HEK293 (cell line): ENCODE results near the gene TAP2.

ENCODE experiments used
- CTCF ChIA-PET: fragments of 350-600 bp; formaldehyde crosslinking; extraction: SDS; loops from one replicate; lab custom pipeline; 2021; ENCODE audit warnings: antibody characterized with exemption; lab: Yijun Ruan, JAX
- POLR2A ChIA-PET: fragments of 300-600 bp; formaldehyde crosslinking; extraction: SDS; loops from one replicate; lab custom pipeline; 2020; ENCODE audit warnings: antibody characterized with exemption, inconsistent platforms; lab: Yijun Ruan, JAX
- H3K27ac ChIP-seq: fragments of 200-500 bp; sonication (Bioruptor generic); 2 replicates; pipeline ENCODE4 v1.5.1; 2014; ENCODE audit warnings: low read depth, low read length, control low read depth, inconsistent platforms; ENCODE audit errors: extremely low read depth
- H3K36me3 ChIP-seq, 2 experiments: fragments of 200-500 bp in 1 of 2; sonication (Bioruptor generic) in 1 of 2; 1 replicate in 1 of 2; 2 replicates in 1 of 2; pipeline ENCODE4 v1.5.1; 2014 to 2017; ENCODE audit warnings: inconsistent platforms in 2 of 2, low read length in 2 of 2; ENCODE audit not compliant: control insufficient read depth in 2 of 2, insufficient read depth in 1 of 2
- H3K4me1 ChIP-seq: fragments of 200-500 bp; sonication (Bioruptor generic); 2 replicates; pipeline ENCODE4 v1.5.1; 2014; ENCODE audit warnings: mild to moderate bottlenecking, low read length, inconsistent platforms; ENCODE audit not compliant: control insufficient read depth, insufficient read depth
- H3K4me3 ChIP-seq: 2 replicates; pipeline ENCODE4 v1.5.1; 2011; ENCODE audit warnings: low read depth, mild to moderate bottlenecking, control low read depth, low read length, moderate library complexity
- H3K9me3 ChIP-seq: fragments of 200-500 bp; sonication (Bioruptor generic); 2 replicates; pipeline ENCODE4 v1.5.1; 2014; ENCODE audit warnings: low read depth, low read length, inconsistent platforms; ENCODE audit not compliant: control insufficient read depth, insufficient read depth
- BCL11A ChIP-seq: fragments of 450-650 bp; formaldehyde crosslinking; IDR thresholded peaks from 2 replicates; pipeline ENCODE4 v1.5.1; 2016; ENCODE audit warnings: low read depth, missing biosample characterization, missing genetic modification characterization
- KLF9 ChIP-seq: fragments of 450-650 bp; formaldehyde crosslinking; IDR thresholded peaks from 2 replicates; pipeline ENCODE4 v1.5.1; 2016; ENCODE audit warnings: missing biosample characterization, missing genetic modification characterization, low read depth
- SP2 ChIP-seq: fragments of 450-650 bp; formaldehyde crosslinking; IDR thresholded peaks from 2 replicates; pipeline ENCODE4 v1.5.1; 2016; ENCODE audit warnings: missing biosample characterization, missing genetic modification characterization
- ZBTB17 ChIP-seq: fragments of 450-650 bp; formaldehyde crosslinking; IDR thresholded peaks from 2 replicates; pipeline ENCODE4 v1.5.1; 2016; ENCODE audit warnings: missing biosample characterization, missing genetic modification characterization
- ZIC2 ChIP-seq: fragments of 450-650 bp; formaldehyde crosslinking; IDR thresholded peaks from 2 replicates; pipeline ENCODE4 v1.5.1; 2016; ENCODE audit warnings: missing biosample characterization, missing genetic modification characterization
- ZNF19 ChIP-seq: fragments of 450-650 bp; formaldehyde crosslinking; IDR thresholded peaks from 2 replicates; pipeline ENCODE4; 2016; ENCODE audit warnings: missing biosample characterization, missing genetic modification characterization, low read depth
- ZNF23 ChIP-seq: fragments of 450-650 bp; formaldehyde crosslinking; IDR thresholded peaks from 2 replicates; pipeline ENCODE4 v1.5.1; 2016; ENCODE audit warnings: missing biosample characterization, missing genetic modification characterization, borderline replicate concordance
- ZNF292 ChIP-seq: fragments of 450-650 bp; formaldehyde crosslinking; IDR thresholded peaks from 2 replicates; pipeline ENCODE4 v1.5.1; 2016; ENCODE audit warnings: low read depth, missing biosample characterization, missing genetic modification characterization, borderline replicate concordance
- ZNF302 ChIP-seq: fragments of 450-650 bp; formaldehyde crosslinking; IDR thresholded peaks from 2 replicates; pipeline ENCODE4 v1.5.1; 2016; ENCODE audit warnings: missing biosample characterization, missing genetic modification characterization, low read depth
- ZNF488 ChIP-seq: fragments of 450-650 bp; formaldehyde crosslinking; IDR thresholded peaks from 2 replicates; pipeline ENCODE4 v1.5.1; 2016; ENCODE audit warnings: missing biosample characterization, missing genetic modification characterization
- ZNF501 ChIP-seq: fragments of 450-650 bp; formaldehyde crosslinking; IDR thresholded peaks from 2 replicates; pipeline ENCODE4 v1.5.1; 2016; ENCODE audit warnings: missing biosample characterization, missing genetic modification characterization
- ZNF513 ChIP-seq: fragments of 450-650 bp; IDR thresholded peaks from 2 replicates; pipeline ENCODE4 v1.5.1; 2018; ENCODE audit warnings: missing biosample characterization, missing genetic modification characterization
- ZNF561 ChIP-seq: fragments of 450-650 bp; IDR thresholded peaks from 2 replicates; pipeline ENCODE4 v1.5.1; 2018; ENCODE audit warnings: missing biosample characterization, missing genetic modification characterization, borderline replicate concordance
- ZNF76 ChIP-seq: fragments of 450-650 bp; formaldehyde crosslinking; IDR thresholded peaks from 2 replicates; pipeline ENCODE4; 2016; ENCODE audit warnings: low read depth, missing biosample characterization, missing genetic modification characterization, borderline replicate concordance
- ZNF777 ChIP-seq: fragments of 450-650 bp; formaldehyde crosslinking; IDR thresholded peaks from 2 replicates; pipeline ENCODE4 v1.5.1; 2017; ENCODE audit warnings: missing biosample characterization, missing genetic modification characterization, borderline replicate concordance
- ZNF792 ChIP-seq: fragments of 450-650 bp; formaldehyde crosslinking; IDR thresholded peaks from 2 replicates; pipeline ENCODE4 v1.5.1; 2016; ENCODE audit warnings: missing biosample characterization, missing genetic modification characterization
- TF ChIP-seq, protein P1 (sequence below): fragments of 450-650 bp; formaldehyde crosslinking; IDR thresholded peaks from 2 replicates; pipeline ENCODE4 v1.5.1; 2016; ENCODE audit warnings: missing biosample characterization, missing genetic modification characterization
- TF ChIP-seq, protein P2 (sequence below): fragments of 450-650 bp; formaldehyde crosslinking; IDR thresholded peaks from 2 replicates; pipeline ENCODE4 v1.5.1; 2016; ENCODE audit warnings: missing biosample characterization, missing genetic modification characterization
- TF ChIP-seq, protein P3 (sequence below): fragments of 450-650 bp; formaldehyde crosslinking; IDR thresholded peaks from 2 replicates; pipeline ENCODE4 v1.5.1; 2016; ENCODE audit warnings: missing biosample characterization, missing genetic modification characterization

Gene TAP2

DNA sequence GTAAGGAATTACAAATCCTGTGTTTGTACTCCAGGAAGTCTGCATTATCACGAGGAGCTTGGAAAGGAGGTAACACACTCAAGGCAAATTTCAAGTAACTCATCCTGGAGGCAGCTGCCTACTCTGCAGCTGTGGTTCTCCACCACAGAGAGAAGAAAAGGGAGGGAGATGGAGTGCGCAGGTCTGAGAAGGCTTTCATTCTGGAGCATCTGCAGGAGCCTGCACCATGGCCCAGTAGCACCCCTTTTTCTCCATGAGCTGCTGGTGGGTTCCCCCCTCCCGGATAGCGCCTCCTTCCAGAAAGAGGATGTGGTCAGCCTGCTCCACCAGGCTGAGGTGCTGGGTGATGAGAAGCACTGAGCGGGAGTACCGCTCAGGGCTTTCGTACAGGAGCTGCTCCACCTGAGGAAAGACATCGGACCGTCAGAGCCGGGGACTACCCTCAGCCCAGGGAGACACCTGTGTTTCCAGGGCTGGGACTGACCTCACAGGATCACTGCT is 6.9 kb upstream of the TAP2 start (continued):
- TF ChIP-seq ZNF513: no peak

GRCh38 chr6:32844839-32845383 is 6.4 kb upstream of the TAP2 start:
- H3K4me1 ChIP-seq: no peaks in the 10 kb centered on the region
- no peak overlapping the region for H3K4me3 ChIP-seq
- POLR2A ChIA-PET: interaction anchor here (1.1 to 2.3 kb wide), 5 partner anchors 9 to 127 kb away, joined by 3 to 20 read pairs (median 4); partner anchors contain the start of genes PSMB9 and TAP1
- CTCF ChIA-PET: interaction anchor here (0.7 to 4.2 kb wide), 10 partner anchors 12 to 782 kb away, joined by 3 to 46 read pairs (median 6); partner anchors contain the start of genes PSMB9 and TAP1
- H3K27ac ChIP-seq: no peak overlapping the region
- H3K9me3 ChIP-seq: no peaks in the 10 kb centered on the region
- peaks cover 6 to 38% of the 10 kb centered on the region in 2 experiments; a peak in 2 of 3 replicates for H3K36me3 ChIP-seq
- TF ChIP-seq ZNF76 (tag by site-specific recombination) (no peak), ZNF501 (tag by site-specific recombination) (no peak), ZIC2 (no peak), ZNF302 (tag by site-specific recombination) (no peak), ZNF488 (tag by site-specific recombination) (no peak), BCL11A (tag by site-specific recombination) (no peak)

- H3K27ac ChIP-seq: no peak within 1 kb of the TSS
- H3K9me3 ChIP-seq: no peaks in the 10 kb centered on the region
- CTCF ChIA-PET: interaction anchor here (0.6 to 4.2 kb wide), 7 partner anchors 12 to 781 kb away, joined by 3 to 46 read pairs (median 7); partner anchors contain the start of genes PSMB9 and TAP1
- peak within 1 kb of the TSS; percentile 31 for H3K4me3 ChIP-seq
- peaks cover 6 to 35% of the 10 kb centered on the region in 2 experiments; a peak in 2 of 3 replicates for H3K36me3 ChIP-seq
- POLR2A ChIA-PET: interaction anchor here (1.1 to 2.3 kb wide), 5 partner anchors 9 to 128 kb away, joined by 3 to 20 read pairs (median 4); partner anchors contain the start of genes PSMB9 and TAP1
- no peaks in the 10 kb centered on the region for H3K4me1 ChIP-seq
- TF ChIP-seq, protein P1, sequence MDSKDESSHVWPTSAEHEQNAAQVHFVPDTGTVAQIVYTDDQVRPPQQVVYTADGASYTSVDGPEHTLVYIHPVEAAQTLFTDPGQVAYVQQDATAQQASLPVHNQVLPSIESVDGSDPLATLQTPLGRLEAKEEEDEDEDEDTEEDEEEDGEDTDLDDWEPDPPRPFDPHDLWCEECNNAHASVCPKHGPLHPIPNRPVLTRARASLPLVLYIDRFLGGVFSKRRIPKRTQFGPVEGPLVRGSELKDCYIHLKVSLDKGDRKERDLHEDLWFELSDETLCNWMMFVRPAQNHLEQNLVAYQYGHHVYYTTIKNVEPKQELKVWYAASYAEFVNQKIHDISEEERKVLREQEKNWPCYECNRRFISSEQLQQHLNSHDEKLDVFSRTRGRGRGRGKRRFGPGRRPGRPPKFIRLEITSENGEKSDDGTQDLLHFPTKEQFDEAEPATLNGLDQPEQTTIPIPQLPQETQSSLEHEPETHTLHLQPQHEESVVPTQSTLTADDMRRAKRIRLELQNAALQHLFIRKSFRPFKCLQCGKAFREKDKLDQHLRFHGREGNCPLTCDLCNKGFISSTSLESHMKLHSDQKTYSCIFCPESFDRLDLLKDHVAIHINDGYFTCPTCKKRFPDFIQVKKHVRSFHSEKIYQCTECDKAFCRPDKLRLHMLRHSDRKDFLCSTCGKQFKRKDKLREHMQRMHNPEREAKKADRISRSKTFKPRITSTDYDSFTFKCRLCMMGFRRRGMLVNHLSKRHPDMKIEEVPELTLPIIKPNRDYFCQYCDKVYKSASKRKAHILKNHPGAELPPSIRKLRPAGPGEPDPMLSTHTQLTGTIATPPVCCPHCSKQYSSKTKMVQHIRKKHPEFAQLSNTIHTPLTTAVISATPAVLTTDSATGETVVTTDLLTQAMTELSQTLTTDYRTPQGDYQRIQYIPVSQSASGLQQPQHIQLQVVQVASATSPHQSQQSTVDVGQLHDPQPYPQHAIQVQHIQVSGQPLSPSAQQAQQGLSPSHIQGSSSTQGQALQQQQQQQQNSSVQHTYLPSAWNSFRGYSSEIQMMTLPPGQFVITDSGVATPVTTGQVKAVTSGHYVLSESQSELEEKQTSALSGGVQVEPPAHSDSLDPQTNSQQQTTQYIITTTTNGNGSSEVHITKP (tag by site-specific recombination): peak; percentile 65
- TF ChIP-seq ZNF292 (tag by site-specific recombination): no peak
- TF ChIP-seq, protein P2, sequence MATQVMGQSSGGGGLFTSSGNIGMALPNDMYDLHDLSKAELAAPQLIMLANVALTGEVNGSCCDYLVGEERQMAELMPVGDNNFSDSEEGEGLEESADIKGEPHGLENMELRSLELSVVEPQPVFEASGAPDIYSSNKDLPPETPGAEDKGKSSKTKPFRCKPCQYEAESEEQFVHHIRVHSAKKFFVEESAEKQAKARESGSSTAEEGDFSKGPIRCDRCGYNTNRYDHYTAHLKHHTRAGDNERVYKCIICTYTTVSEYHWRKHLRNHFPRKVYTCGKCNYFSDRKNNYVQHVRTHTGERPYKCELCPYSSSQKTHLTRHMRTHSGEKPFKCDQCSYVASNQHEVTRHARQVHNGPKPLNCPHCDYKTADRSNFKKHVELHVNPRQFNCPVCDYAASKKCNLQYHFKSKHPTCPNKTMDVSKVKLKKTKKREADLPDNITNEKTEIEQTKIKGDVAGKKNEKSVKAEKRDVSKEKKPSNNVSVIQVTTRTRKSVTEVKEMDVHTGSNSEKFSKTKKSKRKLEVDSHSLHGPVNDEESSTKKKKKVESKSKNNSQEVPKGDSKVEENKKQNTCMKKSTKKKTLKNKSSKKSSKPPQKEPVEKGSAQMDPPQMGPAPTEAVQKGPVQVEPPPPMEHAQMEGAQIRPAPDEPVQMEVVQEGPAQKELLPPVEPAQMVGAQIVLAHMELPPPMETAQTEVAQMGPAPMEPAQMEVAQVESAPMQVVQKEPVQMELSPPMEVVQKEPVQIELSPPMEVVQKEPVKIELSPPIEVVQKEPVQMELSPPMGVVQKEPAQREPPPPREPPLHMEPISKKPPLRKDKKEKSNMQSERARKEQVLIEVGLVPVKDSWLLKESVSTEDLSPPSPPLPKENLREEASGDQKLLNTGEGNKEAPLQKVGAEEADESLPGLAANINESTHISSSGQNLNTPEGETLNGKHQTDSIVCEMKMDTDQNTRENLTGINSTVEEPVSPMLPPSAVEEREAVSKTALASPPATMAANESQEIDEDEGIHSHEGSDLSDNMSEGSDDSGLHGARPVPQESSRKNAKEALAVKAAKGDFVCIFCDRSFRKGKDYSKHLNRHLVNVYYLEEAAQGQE (tag by site-specific recombination): no peak
- peak; percentile 96 for TF ChIP-seq ZNF561 (tag by site-specific recombination)
- TF ChIP-seq, protein P3, sequence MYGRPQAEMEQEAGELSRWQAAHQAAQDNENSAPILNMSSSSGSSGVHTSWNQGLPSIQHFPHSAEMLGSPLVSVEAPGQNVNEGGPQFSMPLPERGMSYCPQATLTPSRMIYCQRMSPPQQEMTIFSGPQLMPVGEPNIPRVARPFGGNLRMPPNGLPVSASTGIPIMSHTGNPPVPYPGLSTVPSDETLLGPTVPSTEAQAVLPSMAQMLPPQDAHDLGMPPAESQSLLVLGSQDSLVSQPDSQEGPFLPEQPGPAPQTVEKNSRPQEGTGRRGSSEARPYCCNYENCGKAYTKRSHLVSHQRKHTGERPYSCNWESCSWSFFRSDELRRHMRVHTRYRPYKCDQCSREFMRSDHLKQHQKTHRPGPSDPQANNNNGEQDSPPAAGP (tag by site-specific recombination): 0 out of 2 replicates have a peak, but pooled peaks have one; percentile 15
- TF ChIP-seq SP2 (tag by site-specific recombination): peak; percentile 41
- no peak for TF ChIP-seq ZNF792 (tag by site-specific recombination)
- TF ChIP-seq ZNF23: no peak
- no peak for TF ChIP-seq ZNF777 (tag by site-specific recombination)
- 0 out of 2 replicates have a peak, but pooled peaks have one; percentile 42 for TF ChIP-seq KLF9 (tag by site-specific recombination)
- TF ChIP-seq ZBTB17 (tag by site-specific recombination): 0 out of 2 replicates have a peak, but pooled peaks have one; percentile 16
- no peak for TF ChIP-seq ZNF19 (tag by site-specific recombination)
Measured at GRCh38 chr6:32843979-32844838, 5.7 kb upstream of the TAP2 start, which contains the start of gene PSMB8. PSMB8 (minus strand) TSS chr6:32844047; CDS start chr6:32843996, 51 bp downstream.
